Measurements from ENCODE around the gene TRAPPC10.
A peak's percentile ranks its signal among the peaks of the same experiment; 100 is the strongest.

Gene TRAPPC10

DNA sequence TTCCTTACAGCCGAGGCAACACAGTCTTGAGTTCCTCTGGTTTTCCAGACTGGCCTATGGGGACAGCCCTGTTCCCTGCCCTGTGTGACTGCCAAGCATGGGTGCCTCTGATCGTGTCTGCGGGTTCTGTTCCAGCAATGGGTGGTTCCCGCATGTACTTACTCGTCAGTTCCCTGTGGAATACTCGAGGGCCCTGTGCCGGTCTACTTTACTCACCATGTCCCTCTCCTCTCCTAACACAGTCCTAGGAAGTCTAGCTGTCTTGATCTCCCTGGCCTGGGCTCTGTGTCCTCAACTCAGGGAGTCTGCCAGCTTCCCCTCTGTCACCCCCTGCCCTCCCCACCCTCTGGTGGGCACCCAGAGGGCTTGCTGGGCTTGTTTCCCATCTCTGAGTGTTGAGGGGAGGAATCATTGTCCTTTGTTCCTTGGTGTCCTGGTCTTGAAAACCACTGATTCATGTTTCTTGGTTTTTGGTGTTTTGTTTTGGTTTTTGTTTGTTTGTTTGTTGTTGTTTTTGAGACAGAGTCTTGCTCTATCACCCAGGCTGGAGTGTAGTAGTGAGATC lies 36.0 kb downstream of the TRAPPC10 start:
- no peak for DNase-seq

DNA sequence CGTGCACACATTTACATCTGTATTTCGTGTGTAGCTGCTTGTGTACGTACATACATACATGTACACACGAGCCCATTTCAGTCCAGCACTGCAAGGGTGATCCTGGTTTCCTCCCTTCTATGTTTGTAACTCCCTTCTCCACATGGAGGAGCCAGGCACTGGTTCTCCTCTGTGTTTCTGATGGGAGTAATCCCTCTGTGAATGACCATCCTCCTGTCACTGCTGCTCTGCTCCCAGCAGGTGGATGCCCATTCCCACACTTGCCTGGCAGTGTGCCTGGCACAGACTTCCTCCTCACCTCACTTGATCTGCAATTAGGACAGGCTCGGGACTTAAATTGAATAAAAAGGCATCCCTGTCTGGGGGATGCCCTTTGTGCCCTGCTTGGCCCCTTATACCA lies 37.1 kb downstream of the TRAPPC10 start:
- DNase-seq, result no peak

DNA sequence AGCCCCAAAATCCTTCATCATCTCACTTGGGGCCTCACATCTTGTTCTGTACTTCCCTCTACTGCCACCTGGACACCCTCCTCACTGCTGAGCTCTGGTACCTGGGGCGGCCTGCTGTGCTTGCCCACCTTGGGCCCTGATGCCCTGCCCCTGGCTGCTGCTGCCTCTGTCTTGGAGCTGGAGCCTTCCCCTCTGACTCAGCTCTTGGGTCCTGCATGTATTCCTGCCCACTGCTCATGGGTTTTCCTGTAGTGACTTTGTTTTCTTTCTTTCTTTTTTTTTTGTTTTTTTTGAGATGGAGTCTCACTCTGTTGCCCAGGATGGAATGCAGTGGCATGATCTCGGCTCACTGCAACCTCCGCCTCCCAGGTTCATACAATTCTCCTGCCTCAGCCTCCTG lies 37.5 kb downstream of the TRAPPC10 start:
- DNase-seq, result no peak

DNA sequence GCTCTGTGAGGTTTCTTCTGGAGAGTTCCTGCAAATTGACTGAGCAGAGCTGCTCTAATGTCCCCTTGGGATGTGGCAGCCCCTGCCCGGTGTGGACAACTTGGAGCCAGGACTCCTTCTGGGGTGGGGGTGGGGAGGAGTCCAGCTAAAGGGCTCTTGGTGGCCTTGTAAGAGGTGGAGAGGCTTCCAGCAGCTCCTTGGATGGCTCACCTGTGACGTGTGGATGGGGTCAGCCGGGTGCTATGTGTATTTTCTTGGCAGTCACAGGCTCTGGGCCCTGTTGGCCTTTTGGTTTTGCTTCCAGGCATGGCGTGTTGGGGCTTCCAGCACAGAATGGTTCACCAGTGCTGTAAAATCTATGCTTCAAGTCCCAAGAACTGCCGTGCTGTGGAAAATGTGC lies 38.2 kb downstream of the TRAPPC10 start:
- DNase-seq, result no peak

DNA sequence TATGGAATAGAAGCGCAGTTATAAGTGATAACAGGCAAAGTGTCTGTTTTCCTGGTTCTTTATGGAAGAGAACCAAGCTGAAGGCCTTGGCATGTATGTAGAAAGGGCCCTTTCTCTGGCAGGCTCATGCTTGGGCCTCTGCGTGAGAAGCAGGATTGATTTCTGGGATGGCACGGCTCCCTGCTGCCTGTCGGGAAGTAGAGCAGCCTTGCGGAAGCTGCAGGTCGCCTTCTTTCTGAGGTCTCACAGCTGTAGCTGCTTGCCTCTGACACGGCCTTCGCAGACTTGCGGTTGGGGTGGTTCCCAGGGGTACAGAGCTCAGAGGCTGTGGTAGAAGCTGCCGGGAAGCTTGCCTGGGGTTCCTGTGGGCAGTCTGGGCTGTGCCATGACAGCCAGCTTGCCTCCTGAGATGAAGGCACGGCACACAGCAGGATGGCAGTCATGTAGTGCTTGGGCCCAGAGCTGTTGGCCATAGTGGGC lies 39.4 kb downstream of the TRAPPC10 start:
- no peak for DNase-seq

DNA sequence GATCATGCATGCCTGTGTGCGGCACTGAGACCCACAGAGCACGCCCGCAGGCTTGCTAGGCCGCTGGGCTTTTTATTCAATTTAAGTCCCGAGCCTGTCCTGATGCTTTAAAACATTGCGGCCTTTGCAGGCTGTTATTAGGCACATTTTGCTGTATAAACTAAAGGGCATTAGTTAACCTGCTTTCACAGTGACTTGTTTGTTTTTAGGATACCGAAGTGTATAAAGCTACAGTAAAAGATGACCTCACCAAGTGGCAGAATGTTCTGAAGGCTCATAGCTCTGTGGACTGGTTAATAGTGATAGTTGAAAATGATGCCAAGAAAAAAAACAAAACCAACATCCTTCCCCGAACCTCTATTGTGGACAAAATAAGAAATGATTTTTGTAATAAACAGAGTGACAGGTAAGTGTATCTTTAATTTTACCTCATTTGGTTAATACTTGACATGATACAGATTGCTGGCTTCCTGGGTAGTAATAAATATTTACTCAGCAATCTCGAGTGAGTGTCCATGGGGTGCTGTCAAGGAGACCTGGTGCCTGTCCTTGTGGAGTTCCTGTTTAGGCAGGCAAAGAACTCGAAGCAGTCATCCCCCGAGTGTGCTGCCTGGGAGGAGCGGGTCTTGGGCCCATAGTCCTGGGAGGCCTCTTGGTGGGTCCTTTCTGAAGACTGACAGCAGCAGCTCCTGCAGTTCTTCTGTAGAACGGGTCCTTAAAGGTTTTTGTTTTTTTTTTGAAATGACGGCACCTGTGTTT lies 40.1 kb downstream of the TRAPPC10 start:
- DNase-seq, result no peak

DNA sequence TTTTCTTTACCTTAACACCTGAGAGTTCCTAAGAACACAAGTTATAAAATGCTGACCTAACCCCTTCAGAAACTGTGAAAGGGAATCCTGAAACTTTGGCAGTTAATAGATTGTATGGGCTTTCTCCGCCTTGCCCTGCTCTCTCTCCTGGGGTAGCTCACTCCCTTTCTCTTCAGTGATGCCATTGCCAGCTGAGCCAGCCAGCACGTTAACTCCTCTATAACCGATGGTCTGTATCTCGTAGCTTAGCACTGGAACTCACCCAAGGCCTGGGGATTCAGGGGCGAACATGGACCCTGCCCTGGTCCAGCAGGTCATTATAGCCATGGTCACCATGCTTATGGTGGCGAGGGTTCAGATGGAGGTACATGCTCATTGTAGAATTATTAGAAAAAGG lies 40.7 kb downstream of the TRAPPC10 start:
- no peak for DNase-seq

DNA sequence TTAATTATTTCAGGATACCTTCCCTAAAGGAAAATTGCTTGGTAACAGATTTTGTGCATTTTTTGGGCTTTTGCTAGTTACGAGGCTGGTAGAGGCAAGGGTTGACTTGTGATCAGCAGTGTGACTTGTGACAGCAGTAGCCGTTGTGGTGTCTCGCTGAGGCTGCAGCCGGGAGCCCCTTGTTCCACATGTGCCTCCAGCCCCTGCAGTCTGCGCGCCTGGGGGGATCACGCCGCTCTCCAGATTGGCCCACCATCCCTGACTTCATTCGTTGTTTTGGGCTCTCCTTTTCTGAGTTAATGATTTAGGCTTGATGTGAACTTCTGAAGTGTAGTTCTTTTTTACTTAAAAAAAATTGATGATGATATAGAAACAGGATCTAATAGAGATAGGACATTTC lies 41.5 kb downstream of the TRAPPC10 start:
- DNase-seq, result no peak

DNA sequence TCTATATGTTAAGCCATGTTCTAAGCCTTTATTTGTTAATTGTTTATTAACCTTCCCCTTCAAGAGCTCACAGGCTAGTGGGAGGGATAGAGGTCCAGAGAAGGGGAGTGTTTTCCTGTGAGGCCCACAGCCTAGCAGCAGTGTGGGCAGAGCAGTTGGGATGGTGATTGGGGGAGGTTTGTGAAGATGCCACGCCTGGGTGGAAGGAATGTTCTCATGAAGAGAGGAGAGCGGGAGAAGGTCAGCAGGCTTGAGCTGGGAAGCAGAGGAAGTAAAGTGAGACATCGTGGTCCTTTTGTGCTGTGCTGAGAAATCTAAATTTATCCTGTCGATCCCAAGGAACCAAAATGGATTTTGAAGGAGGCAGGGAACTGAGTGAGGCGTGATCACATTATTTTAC lies 42.6 kb downstream of the TRAPPC10 start:
- no peak for DNase-seq

DNA sequence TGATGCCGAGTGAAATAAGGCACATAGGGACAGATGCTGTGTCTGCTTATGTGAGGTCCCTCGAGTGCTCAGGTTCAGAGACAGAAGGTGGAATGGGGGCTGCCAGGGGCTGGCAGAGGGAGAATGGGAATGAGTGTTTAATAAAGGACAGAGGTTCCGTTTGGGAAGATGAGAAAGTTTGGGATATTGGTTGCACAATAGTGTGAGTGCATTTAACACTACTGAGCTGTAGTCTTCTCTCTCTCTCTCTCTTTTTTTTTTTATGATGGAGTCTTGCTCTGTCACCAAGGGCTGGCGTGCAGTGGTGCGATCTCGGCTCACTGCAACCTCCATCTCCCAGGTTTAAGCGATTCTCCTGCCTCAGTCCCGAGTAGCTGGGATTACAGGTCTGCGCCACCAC lies 44.9 kb downstream of the TRAPPC10 start:
- DNase-seq, result no peak

DNA sequence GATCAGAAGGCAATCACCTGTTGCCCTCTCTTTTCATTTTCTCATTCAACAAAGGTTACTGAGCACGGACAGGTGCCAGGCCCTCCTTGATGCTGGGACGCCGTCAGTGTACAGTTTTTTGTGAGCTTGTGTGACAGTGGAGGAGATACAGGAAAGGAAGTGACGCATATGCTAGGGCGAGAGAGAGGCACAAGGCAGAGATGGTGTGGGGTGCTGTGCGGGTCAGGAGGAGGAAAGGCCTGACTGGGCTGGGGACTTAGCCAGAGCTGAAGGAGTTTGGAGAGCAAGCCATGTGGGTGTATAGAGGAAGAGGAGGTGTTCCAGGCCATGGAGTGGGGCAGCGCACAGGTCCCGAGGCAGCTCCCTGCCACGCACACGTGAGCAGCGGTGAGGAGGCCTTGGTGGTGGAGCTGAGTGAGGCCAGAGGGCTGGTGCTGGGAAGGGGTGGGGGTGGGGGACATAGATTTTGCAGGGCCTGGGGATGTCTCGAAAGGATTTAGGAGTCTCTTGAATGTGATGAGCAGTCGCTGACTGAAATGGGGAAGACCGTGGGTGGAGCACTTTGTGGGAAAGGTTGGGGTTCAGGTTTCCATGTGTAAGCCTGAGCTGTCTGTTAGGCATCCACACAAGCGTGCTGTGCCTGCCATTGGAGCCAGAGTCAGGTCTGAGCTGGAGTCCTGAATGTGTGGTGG lies 46.0 kb downstream of the TRAPPC10 start:
- peak; percentile 43 for DNase-seq

DNA sequence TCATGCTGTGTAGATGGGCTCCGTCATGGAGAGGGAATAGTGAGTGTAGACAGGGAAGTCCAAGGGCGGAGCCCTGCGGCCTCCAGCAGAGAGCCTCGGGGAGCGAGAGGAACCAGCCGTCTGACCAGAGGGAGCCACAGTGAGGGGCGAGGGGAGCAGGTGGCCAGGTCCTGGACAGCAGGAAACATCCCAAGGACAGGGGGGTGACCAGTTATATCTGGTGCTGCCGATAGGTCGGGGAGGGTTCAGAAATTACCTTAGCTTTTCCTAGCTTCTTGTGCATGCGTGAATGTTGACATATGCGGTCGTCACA lies 46.5 kb downstream of the TRAPPC10 start:
- no peak for DNase-seq

DNA sequence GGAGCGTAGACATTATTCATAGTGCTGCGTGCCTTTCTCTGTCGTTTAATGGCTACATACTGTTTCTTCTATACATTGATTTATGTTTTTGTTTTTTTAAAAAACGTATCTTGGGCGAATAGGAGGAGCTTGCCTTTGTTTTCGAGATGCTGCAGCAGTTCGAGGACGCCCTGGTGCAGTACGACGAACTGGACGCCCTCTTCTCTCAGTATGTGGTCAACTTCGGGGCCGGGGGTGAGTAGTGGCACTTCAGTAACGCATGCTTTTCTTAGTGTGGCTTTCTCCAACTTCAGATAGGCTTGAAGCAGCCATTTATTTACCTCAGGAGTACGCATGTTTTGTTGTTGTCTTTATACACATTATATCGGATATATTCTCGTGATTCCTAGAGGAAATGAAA lies 46.9 kb downstream of the TRAPPC10 start:
- no peak for DNase-seq

DNA sequence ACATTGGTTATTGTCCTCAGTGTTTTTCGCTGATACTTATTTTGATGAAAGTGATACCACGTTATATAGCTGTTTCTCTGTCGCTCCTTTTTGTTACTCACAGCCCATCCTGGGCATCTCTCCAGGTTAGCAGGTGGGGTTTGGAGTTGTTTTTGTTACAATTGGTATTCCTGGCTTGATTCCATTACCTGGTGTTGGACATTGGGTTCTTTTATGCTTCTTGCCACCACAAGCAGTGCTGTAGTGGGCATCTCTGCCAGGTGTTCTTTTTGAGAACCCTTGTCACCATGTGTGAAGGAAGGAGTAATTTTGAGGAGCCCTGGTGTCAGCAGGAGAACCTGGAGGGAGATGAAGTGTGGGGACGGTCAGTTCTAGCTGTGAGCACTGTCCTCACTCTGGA lies 47.6 kb downstream of the TRAPPC10 start:
- DNase-seq, result no peak

DNA sequence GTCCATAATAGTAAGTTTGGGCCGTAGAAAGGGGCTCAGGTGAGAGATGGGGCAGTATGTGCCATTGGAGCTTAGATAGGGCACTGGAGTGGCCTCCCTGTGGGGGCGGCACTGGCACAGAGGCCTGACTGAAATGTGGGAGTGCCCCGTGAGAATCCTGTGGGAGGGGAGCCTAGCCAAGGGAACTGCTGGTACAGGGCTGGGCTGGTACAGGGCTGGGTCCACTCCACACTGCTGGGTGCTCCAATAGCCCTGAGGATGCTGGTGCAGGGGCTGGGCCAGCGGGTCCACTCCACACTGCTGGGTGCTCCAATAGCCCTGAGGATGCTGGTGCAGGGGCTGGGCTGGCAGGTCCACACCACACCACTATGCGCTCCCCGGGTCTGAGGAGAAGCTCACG lies 50.3 kb downstream of the TRAPPC10 start:
- no peak for DNase-seq

DNA sequence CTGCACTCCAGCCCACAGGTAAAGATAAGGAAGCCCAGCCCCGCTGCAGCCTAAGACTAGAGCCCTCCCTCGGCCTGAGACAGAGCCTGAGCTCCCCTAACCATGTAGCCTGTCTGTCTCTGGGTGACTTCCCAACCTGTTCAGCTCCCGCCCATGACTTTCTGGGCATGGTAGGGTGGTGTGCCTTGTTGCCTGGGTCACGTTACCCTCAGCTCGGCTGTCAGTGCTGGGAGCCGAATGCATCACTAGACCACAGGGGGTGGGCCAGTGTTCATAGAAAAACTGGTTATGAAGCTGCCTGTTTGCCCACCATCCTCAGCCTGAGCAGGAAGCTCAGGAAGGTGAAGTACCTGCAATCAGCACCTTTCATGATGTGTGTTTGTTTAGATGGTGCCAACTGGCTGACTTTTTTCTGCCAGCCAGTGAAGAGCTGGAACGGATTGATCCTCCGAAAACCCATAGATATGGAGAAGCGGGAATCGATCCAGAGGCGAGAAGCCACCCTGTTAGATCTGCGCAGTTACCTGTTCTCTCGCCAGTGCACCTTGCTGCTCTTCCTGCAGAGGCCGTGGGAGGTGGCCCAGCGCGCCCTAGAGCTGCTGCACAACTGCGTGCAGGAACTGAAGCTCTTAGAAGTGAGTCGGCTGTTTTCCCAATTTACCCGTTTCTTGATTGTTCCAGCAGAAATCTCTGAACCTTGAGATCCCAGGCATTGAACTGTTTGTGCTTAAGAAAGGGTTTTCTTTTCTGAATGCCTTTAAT lies 51.2 kb downstream of the TRAPPC10 start:
- no peak for DNase-seq

DNA sequence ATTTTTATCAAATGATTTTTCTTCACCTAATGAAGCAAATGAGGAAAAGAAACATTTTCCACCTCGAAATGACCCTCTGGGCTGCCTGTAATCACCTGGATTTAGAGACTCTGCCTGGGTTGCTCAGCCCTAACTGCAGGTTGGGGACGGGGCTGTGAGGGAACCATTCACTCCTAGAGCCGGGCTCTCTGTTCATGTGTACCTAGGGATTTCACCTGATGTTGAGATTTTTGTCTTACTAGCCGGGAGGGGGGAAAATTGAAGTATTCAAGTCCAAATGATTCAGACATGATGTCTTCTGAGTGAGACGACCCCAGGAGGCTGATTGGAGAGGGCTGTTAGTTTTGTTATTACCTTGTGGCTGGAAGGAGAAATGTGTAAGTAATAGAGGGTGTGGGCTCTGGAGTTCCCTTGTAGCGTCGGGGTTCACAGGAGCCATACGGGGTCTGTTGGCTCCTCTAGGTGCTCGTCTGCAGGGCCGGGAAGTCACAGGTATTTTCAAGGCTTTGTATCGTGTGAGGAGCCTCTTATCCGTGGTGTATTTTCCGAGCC lies 52.8 kb downstream of the TRAPPC10 start:
- no peak for DNase-seq

DNA sequence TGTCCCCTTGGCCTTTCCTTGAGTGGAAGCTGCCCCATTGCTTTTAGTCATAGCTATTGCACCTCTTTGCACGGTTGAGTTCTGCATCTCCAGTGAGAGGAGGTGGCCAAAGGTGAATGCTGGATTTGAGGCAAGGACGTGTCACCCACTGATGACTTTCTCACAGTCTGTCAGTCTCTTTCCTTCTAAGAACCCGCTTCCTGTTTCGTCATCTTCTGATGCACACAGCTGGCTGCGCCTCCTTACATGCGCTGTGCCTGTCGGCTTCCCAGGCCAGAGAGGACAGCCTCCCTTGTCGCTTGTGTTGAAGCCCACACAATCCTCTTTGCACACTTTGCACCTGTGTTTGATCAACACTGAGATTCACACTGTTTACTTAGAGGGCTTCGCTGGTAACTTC lies 53.3 kb downstream of the TRAPPC10 start:
- DNase-seq, result peak; percentile 87

DNA sequence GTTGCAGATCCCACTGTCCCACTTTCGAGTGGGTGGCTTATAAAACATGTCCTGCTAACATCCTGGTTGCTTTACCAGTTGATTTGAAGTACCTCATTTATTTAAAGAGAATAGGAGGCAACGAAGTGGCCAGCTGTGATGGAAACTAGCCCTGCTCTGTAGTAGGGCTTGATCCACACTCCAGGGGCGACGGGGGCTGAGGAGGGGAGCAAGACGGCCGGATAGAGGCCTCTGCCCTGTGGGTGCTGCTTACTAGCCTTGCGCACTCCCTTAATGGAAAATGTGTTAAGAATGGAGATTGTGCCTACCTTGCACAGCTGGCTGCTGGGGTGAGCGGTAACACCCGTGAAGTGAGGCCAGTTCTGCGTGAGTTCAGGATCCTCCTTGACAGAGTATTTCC lies 54.0 kb downstream of the TRAPPC10 start:
- no peak for DNase-seq

DNA sequence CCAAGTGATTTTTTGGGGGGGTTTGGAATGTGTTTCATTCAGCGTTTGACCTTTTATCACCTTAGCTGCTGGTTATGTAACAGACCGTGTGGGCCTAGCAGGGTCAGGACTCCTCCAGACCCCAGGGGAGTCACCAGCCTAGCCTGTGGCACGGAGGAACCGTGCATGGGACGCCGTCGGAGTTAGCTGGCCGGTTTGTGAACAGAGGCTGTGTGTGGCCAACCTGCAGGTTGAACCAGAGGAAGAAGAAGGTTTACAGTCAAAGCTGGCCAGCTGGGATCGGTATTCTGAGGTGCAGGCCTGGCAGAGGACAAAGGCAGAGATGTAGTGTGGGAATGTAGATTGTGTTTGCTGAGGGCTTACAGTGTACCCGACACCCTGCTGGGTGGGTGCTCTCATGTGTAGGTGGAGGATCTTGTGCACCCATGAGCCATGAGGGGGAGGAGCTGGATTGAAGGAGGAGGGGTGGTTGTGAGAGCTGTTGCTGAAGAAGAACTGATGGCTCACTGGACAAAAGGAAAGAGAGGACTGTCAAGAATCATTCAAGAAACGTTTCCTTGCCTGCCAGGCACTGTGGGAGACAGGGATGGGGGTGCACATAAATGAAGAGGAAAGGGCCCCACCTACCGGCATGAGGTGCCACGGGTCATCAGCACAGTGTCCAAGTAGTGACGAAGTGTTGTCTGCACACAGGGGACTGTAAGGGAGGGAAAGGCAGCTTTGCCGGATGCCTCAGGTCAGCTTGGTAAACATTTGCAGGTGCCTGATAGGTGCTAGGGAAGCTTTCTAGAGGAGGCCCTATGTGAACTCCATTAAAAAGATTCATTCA lies 55.1 kb downstream of the TRAPPC10 start:
- no peak for DNase-seq

DNA sequence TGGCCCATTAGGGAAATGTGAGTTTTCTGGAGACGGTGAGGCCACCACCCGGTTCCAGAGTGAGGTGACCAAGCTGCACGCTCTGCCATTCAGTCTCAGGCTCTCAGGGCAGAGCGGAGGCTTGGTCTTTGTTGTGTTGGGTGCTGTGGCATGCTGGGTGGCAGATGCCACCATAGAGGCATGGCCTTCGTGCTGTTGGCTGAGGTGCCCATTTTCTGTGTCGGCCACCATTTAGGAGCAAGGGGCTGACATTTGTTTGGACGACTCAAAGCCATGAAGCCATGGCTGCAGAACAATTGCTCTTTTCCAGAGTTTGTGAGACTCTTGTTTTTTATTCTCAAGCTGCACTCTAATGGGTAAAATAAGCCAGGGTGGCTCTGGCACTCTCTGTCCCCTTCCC lies 58.3 kb downstream of the TRAPPC10 start:
- DNase-seq, result no peak

DNA sequence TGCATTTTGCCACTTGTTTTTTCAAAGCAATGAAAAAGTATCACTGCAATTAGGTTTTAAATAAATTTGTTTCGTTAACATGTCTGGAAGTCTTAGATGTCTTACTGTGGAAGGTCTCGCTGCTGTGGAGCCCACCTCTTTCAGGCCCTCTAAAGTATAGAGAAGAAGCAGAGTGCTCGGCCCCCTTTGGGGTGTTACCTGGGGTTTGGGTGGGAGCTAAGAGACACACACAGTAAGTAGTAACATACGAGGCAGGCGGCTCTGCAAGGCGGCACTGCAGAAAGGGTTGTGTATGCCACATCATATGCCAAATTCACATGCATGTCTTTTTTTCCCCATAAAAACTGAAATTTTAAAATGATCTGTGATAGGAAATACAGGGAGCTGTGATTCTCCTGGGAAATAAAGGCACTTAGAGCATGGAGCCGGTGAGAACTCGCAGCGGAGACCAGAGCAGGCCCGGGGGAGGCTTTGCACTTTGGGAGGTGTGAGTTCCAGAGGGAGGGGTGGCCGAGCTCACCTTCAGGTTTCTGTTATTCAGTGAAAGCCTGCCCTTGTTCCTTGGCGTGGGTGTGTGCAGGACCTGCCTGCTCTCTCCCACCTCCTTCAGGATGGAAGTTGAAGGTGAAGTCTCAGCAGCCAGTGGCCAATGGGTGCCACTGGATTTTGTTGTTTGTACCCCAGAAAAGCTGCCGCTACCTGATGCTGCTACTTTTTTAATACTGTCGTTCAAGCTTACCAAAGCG lies 59.4 kb downstream of the TRAPPC10 start:
- DNase-seq, result no peak

Data from CD4-positive, alpha-beta T cell treated with Interleukin-10 for 1 hour (primary cell).